Mesenchymal stem cell (in vitro differentiated cells and primary cell): ENCODE measurements around the gene PRKX.
"Not testable (repeated sequence)": the region's sequence is repeated elsewhere in the genome, so short reads cannot be mapped to it uniquely, and the experiment has no call there.

Source experiments
- DNase-seq: peaks from one replicate; pipeline ENCODE4 v3.0.0-alpha.2; 2013
- H2AFZ ChIP-seq: one replicate; pipeline ENCODE4 v1.6.1; 2013; ENCODE audit warnings: low read depth, mild to moderate bottlenecking, control low read depth, inconsistent platforms, low read length, moderate library complexity
- H2AK5ac ChIP-seq: 2 replicates; pipeline ENCODE4 v1.6.1; 2013; ENCODE audit warnings: low read length, moderate library complexity, mild to moderate bottlenecking, inconsistent platforms; ENCODE audit not compliant: severe bottlenecking
- H2BK120ac ChIP-seq: one replicate; pipeline ENCODE4 v1.6.1; 2013; ENCODE audit warnings: low read depth, mild to moderate bottlenecking, inconsistent platforms, low read length, moderate library complexity
- H2BK12ac ChIP-seq, 2 experiments: one replicate each; pipeline ENCODE4 v1.6.1; 2013; ENCODE audit warnings: inconsistent platforms in 2 of 2, low read length in 2 of 2, mild to moderate bottlenecking in 2 of 2, moderate library complexity in 2 of 2, control low read depth in 1 of 2
- H2BK15ac ChIP-seq: one replicate; pipeline ENCODE4 v1.6.1; 2013; ENCODE audit warnings: mild to moderate bottlenecking, low read depth, inconsistent platforms; ENCODE audit not compliant: poor library complexity, severe bottlenecking
- H2BK5ac ChIP-seq: 2 replicates; pipeline ENCODE4 v1.6.1; 2013; ENCODE audit warnings: low read depth, mild to moderate bottlenecking, low read length, control low read depth, inconsistent platforms; ENCODE audit not compliant: poor library complexity, severe bottlenecking
- H3K14ac ChIP-seq, 2 experiments: one replicate each; pipeline ENCODE4 v1.6.1; 2013; ENCODE audit warnings: inconsistent platforms in 2 of 2, low read length in 2 of 2, control low read depth in 1 of 2, mild to moderate bottlenecking in 1 of 2, moderate library complexity in 1 of 2
- H3K18ac ChIP-seq, 2 experiments: one replicate each; pipeline ENCODE4 v1.6.1; 2013; ENCODE audit warnings: inconsistent platforms in 2 of 2, low read length in 2 of 2, control low read depth in 1 of 2, low read depth in 1 of 2, mild to moderate bottlenecking in 1 of 2
- H3K23ac ChIP-seq, 2 experiments: one replicate each; pipeline ENCODE4 v1.6.1; 2013; ENCODE audit warnings: inconsistent platforms in 2 of 2, low read length in 2 of 2, mild to moderate bottlenecking in 2 of 2, moderate library complexity in 2 of 2, control low read depth in 1 of 2
- H3K27ac ChIP-seq: 2 replicates; pipeline ENCODE4 v1.5.1; 2013; ENCODE audit warnings: mild to moderate bottlenecking, moderate library complexity, low read length, control low read depth, inconsistent platforms; ENCODE audit not compliant: poor library complexity, severe bottlenecking
- H3K27me3 ChIP-seq, 2 experiments: 2 replicates each; pipeline versions ENCODE4 v1.6.1 to v1.7.0; 2013; ENCODE audit warnings: low read length in 2 of 2, mild to moderate bottlenecking in 2 of 2, moderate library complexity in 2 of 2, control low read depth in 1 of 2, inconsistent platforms in 1 of 2; ENCODE audit not compliant: control insufficient read depth in 1 of 2, insufficient read depth in 1 of 2
- H3K36me3 ChIP-seq, 2 experiments: 2 replicates each; pipeline versions ENCODE4 v1.6.1 to v1.7.0; 2013; ENCODE audit warnings: low read length in 2 of 2, control low read depth in 1 of 2, inconsistent platforms in 1 of 2, low read depth in 1 of 2, mild to moderate bottlenecking in 1 of 2; ENCODE audit not compliant: insufficient read depth in 2 of 2, control insufficient read depth in 1 of 2
- H3K4ac ChIP-seq, 2 experiments: one replicate each; pipeline ENCODE4 v1.6.1; 2013; ENCODE audit warnings: inconsistent platforms in 2 of 2, low read length in 2 of 2, mild to moderate bottlenecking in 2 of 2, moderate library complexity in 2 of 2, control low read depth in 1 of 2, low read depth in 1 of 2
- H3K4me1 ChIP-seq: 2 replicates; pipeline ENCODE4 v1.6.1; 2013; ENCODE audit warnings: low read depth, low read length, control low read depth; ENCODE audit not compliant: control insufficient read depth, insufficient read depth
- H3K4me2 ChIP-seq: 2 replicates; pipeline ENCODE4 v1.6.1; 2013; ENCODE audit warnings: low read length, mild to moderate bottlenecking, inconsistent platforms; ENCODE audit not compliant: poor library complexity, severe bottlenecking
- H3K4me3 ChIP-seq, 2 experiments: 2 replicates each; pipeline versions ENCODE4 v1.5.1 to v1.7.0; 2013; ENCODE audit warnings: low read length in 2 of 2, mild to moderate bottlenecking in 2 of 2, control low read depth in 1 of 2, low read depth in 1 of 2; ENCODE audit not compliant: insufficient read depth in 1 of 2
- H3K79me1 ChIP-seq: replicated peaks from 2 replicates; pipeline ENCODE4 v1.6.1; 2013; ENCODE audit warnings: mild to moderate bottlenecking, control low read depth, low read length, inconsistent platforms; ENCODE audit not compliant: poor library complexity, severe bottlenecking
- H3K9ac ChIP-seq: 2 replicates; pipeline ENCODE4 v1.7.0; 2013; ENCODE audit warnings: mild to moderate bottlenecking, low read length, moderate library complexity
- H3K9me3 ChIP-seq: 2 replicates; pipeline ENCODE4 v1.7.0; 2013; ENCODE audit warnings: mild to moderate bottlenecking, low read length; ENCODE audit not compliant: control insufficient read depth
- H4K8ac ChIP-seq: one replicate; pipeline ENCODE4 v1.6.1; 2013; ENCODE audit warnings: inconsistent platforms, mild to moderate bottlenecking, low read length, moderate library complexity
- H4K91ac ChIP-seq: one replicate; pipeline ENCODE4 v1.6.1; 2013; ENCODE audit warnings: mild to moderate bottlenecking, low read length, inconsistent platforms
- WGBS: methylation state at CpG from one replicate; pipeline ENCODE4 v1.1.7; 2013; ENCODE audit warnings: mixed read lengths; 5-methylcytosine and 5-hydroxymethylcytosine counted together

The PRKX gene

DNA sequence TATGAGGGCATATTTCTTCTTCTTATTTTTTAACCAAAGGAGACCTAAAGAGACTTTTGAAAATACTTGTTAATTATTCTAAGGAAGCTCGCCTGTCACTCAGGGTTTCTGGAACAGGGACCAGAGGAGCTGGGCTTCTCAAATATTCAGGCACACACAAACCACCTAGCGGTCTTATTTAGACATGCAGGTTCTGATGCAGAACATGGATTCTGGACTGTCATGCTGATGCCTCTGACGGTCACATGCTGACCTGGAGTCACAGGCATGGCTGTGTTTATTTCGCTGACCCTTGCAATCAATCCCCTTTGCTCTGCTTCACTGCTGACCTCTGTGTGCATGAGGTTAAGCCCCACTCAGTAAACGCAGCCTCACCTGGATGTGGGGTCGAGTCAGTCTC, 101.7 kb downstream of the PRKX start:
- not testable (repeated sequence) for H4K8ac ChIP-seq, H2BK120ac ChIP-seq, H3K27ac ChIP-seq, H4K91ac ChIP-seq, H3K9me3 ChIP-seq, H2BK5ac ChIP-seq, H2BK12ac ChIP-seq, H3K36me3 ChIP-seq, H3K23ac ChIP-seq, H2AK5ac ChIP-seq, H2BK15ac ChIP-seq, DNase-seq, H2AFZ ChIP-seq, H3K4me3 ChIP-seq, H3K4me1 ChIP-seq, H3K18ac ChIP-seq, H3K14ac ChIP-seq, H3K9ac ChIP-seq, H3K79me1 ChIP-seq, H3K4me2 ChIP-seq, H3K4ac ChIP-seq, H3K27me3 ChIP-seq
- WGBS = 100% methylated on average over 2 of the region's 6 CpGs

DNA sequence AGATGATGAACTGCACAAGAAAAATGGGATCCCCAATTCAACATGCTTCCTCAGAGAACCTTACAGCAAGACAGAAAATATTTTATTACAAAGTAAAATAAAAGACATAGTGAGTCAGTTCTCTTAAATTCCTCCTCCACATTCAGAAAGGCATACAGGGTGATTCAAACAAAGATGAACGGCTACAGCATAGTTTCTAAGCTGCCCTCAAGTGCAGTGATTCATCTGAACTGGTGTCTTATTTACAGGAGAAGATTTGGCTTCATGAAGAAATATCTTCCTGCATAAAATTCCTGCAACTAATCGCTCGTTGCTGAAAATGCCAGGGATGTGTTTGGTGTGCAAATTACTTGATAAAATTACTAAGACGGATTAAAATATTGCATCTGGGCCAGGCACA, 103.6 kb downstream of the PRKX start:
- peak overlapping the region; percentile 15 for H3K9ac ChIP-seq
- no peak overlapping the region for H2BK120ac ChIP-seq
- no peaks in the 10 kb centered on the region for H3K27me3 ChIP-seq
- no peak overlapping the region for H2BK12ac ChIP-seq
- no peak overlapping the region for H3K23ac ChIP-seq
- no peaks in the 10 kb centered on the region for H3K4me1 ChIP-seq
- H4K8ac ChIP-seq = no peak overlapping the region
- H2AK5ac ChIP-seq = no peak overlapping the region
- no peaks in the 10 kb centered on the region for H3K9me3 ChIP-seq
- no peak overlapping the region for H3K4me3 ChIP-seq
- peak; percentile 26 for DNase-seq
- no peaks in the 10 kb centered on the region for H3K79me1 ChIP-seq
- H4K91ac ChIP-seq = no peak overlapping the region
- H3K36me3 ChIP-seq = peaks cover 3 to 4% of the 10 kb centered on the region in 2 experiments
- no peak overlapping the region for H2BK5ac ChIP-seq
- H3K18ac ChIP-seq = no peak overlapping the region
- no peak overlapping the region for H2AFZ ChIP-seq
- H3K4me2 ChIP-seq = no peak overlapping the region
- no peak overlapping the region for H3K4ac ChIP-seq
- no peak overlapping the region for H3K27ac ChIP-seq
- WGBS = 38% methylated on average over 1 of the region's 4 CpGs
- H3K14ac ChIP-seq = no peak overlapping the region
- H2BK15ac ChIP-seq = no peak overlapping the region

DNA sequence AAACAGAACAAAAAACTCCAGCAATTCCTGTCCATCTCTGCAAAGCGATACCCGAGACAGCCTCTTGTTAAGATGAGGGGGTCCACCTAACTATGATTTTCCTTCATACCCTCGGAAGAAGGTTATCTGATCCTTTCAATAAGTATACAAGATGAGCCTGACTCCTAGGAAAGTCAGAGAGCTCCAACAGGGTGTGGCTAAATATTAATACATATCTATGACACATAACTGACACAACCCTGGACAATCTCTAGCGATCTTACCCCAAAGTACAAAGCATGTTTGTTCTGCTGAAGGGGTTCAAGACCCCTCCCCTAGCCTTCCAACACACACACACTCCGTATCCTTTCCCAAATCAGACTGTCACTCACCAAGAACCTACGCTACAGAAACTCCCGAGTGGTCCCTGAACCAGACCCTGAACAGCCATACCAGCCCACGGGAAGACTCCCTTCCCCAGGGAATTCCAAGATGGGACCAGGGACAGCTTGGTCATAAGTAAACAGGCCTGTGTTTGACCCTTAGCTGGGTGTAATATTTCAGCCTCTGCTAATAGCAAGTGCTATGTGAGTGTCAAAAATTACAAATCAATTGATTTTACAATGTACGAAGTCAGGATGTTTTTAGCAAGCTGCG, 110.3 kb downstream of the PRKX start:
- no peak overlapping the region for H4K91ac ChIP-seq
- H3K27me3 ChIP-seq = no peaks in the 10 kb centered on the region
- H3K4me3 ChIP-seq = no peak overlapping the region
- no peak for DNase-seq
- H3K4ac ChIP-seq = no peak overlapping the region
- no peak overlapping the region for H3K23ac ChIP-seq
- H2BK5ac ChIP-seq = no peak overlapping the region
- no peaks in the 10 kb centered on the region for H3K36me3 ChIP-seq
- no peaks in the 10 kb centered on the region for H3K4me1 ChIP-seq
- no peak overlapping the region for H2AK5ac ChIP-seq
- H2BK12ac ChIP-seq = no peak overlapping the region
- H3K9ac ChIP-seq = no peak overlapping the region
- no peak overlapping the region for H2BK15ac ChIP-seq
- H3K18ac ChIP-seq = no peak overlapping the region
- H3K27ac ChIP-seq = no peak overlapping the region
- no peak overlapping the region for H3K4me2 ChIP-seq
- H3K9me3 ChIP-seq = no peaks in the 10 kb centered on the region
- no peak overlapping the region for H2BK120ac ChIP-seq
- H4K8ac ChIP-seq = no peak overlapping the region
- H3K79me1 ChIP-seq = no peaks in the 10 kb centered on the region
- H3K14ac ChIP-seq = no peak overlapping the region
- 97% methylated on average over 4 of the region's 10 CpGs for WGBS
- no peak overlapping the region for H2AFZ ChIP-seq

DNA sequence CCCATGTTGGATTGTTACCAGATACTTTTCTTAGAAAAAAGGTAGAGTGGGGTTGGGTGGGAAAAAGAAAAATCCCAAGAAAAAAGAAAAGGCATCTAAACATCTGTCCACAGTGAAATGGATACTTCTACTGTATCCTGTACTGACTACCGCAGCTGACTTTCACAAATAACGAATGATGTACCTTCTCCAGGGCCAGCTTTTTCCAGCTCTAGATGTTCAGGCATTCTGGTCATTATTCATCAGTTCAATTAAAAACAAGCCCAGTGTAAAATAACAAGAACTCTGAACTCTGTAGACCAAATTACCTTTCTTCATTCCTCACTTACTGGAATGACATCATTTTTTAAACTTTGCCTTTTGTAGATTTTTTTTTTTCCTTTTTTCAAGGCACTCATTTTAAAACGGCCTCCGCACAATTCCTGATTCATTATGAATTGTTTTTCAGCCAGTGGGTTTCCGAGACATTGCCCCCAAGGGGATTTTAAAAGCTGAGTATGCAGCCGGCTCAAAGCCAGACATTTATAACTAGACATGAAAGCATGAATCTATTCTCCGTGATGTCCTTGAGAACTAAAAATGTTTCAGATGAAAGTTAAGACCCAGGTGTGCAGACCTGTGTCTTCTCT, 113.5 kb downstream of the PRKX start:
- Histone ChIP-seq H4K8ac (no peak overlapping the region), H3K9me3 (no peaks in the 10 kb centered on the region), H3K14ac (no peak overlapping the region), H3K27ac (no peak overlapping the region), H3K4me3 (peak overlapping the region in 1 of 2 experiments; percentile 19), H3K4ac (no peak overlapping the region), H4K91ac (no peak overlapping the region), H2AK5ac (no peak overlapping the region), H2BK120ac (no peak overlapping the region), H2BK12ac (no peak overlapping the region), H2BK5ac (no peak overlapping the region), H3K4me2 (no peak overlapping the region), H3K79me1 (no peaks in the 10 kb centered on the region), H2BK15ac (no peak overlapping the region), H3K27me3 (no peaks in the 10 kb centered on the region), H3K23ac (no peak overlapping the region), H3K4me1 (no peaks in the 10 kb centered on the region), H2AFZ (no peak overlapping the region), H3K18ac (no peak overlapping the region), H3K36me3 (no peaks in the 10 kb centered on the region), H3K9ac (peak overlapping the region; percentile 61)
- no peak for DNase-seq
- WGBS = 77% methylated on average over 7 of the region's 7 CpGs
